PFSK-1 (cell line): ENCODE data around the gene TRIM7.
A peak's percentile ranks its signal among the peaks of the same experiment; 100 is the strongest.

ENCODE experiments used
- FOXP2 ChIP-seq: optimal IDR thresholded peaks from 2 replicates; pipeline ENCODE3; 2011; ENCODE audit warnings: borderline replicate concordance, control low read depth, inconsistent platforms; ENCODE audit not compliant: insufficient read depth; ENCODE audit errors: extremely low read length, extremely low read depth
- POLR2AphosphoS5 ChIP-seq: IDR thresholded peaks from 2 replicates; pipeline ENCODE4 v1.6.1; 2012; ENCODE audit warnings: low read depth, mild to moderate bottlenecking, control low read depth, low read length, moderate library complexity
- SIN3A ChIP-seq: IDR thresholded peaks from 2 replicates; pipeline ENCODE4 v1.6.1; 2012; ENCODE audit warnings: mild to moderate bottlenecking, low read length, moderate library complexity, borderline replicate concordance; ENCODE audit not compliant: insufficient read depth
- TAF1 ChIP-seq: IDR thresholded peaks from 2 replicates; pipeline ENCODE4 v1.6.1; 2012; ENCODE audit warnings: low read length, control low read depth, borderline replicate concordance; ENCODE audit not compliant: insufficient read depth
- TF ChIP-seq, protein P1 (sequence below), 2 experiments: IDR thresholded peaks; 2 replicates each; pipeline versions ENCODE4 v1.6.1 to v1.8.0; 2011 to 2012; ENCODE audit warnings: low read depth in 2 of 2, low read length in 2 of 2, control low read depth in 1 of 2, inconsistent platforms in 1 of 2, mild to moderate bottlenecking in 1 of 2, moderate library complexity in 1 of 2; ENCODE audit not compliant: insufficient read depth in 1 of 2

Gene TRIM7

DNA sequence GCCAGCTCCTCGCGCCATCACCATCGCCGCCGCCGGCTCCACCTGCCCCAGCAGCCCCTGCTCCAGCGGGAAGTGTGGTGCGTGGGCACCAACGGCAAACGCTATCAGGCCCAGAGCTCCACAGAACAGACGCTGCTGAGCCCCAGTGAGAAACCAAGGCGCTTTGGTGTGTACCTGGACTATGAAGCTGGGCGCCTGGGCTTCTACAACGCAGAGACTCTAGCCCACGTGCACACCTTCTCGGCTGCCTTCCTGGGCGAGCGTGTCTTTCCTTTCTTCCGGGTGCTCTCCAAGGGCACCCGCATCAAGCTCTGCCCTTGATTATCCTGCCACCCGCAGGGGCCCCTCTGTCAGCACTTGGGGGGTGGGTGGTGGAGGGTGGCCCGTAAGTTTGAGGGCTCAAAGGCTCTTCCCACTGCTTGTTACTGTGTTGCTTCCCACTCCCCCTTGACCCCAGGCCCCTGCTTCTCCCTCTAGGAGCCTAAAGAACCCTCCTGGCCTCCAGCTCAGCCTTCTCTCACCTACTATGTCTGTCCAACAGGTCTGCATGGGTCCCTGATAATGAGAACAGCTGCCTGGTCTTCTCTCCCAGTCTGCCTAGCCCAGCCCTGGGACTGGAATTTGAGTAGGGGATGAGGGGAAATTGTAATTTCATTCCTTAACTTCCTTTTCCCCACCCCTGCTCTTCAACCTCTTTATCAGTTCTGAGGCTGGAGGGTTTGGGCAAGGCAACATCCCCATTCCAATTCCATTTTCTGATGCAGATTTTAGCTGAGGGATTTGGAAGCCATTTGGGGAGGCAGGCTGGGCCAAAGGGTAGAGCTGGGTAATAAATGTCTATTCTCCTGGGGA is 29.7 kb upstream of the TRIM7 start:
- TF ChIP-seq FOXP2 (no peak), POLR2AphosphoS5 (peak; percentile 65)
- TF ChIP-seq, protein P1, sequence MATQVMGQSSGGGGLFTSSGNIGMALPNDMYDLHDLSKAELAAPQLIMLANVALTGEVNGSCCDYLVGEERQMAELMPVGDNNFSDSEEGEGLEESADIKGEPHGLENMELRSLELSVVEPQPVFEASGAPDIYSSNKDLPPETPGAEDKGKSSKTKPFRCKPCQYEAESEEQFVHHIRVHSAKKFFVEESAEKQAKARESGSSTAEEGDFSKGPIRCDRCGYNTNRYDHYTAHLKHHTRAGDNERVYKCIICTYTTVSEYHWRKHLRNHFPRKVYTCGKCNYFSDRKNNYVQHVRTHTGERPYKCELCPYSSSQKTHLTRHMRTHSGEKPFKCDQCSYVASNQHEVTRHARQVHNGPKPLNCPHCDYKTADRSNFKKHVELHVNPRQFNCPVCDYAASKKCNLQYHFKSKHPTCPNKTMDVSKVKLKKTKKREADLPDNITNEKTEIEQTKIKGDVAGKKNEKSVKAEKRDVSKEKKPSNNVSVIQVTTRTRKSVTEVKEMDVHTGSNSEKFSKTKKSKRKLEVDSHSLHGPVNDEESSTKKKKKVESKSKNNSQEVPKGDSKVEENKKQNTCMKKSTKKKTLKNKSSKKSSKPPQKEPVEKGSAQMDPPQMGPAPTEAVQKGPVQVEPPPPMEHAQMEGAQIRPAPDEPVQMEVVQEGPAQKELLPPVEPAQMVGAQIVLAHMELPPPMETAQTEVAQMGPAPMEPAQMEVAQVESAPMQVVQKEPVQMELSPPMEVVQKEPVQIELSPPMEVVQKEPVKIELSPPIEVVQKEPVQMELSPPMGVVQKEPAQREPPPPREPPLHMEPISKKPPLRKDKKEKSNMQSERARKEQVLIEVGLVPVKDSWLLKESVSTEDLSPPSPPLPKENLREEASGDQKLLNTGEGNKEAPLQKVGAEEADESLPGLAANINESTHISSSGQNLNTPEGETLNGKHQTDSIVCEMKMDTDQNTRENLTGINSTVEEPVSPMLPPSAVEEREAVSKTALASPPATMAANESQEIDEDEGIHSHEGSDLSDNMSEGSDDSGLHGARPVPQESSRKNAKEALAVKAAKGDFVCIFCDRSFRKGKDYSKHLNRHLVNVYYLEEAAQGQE (IDR thresholded peaks at IDR 0.05; ENCODE audit: insufficient read depth in 1 of 2, low read depth in 2 of 2, low read length in 2 of 2), result no peak

DNA sequence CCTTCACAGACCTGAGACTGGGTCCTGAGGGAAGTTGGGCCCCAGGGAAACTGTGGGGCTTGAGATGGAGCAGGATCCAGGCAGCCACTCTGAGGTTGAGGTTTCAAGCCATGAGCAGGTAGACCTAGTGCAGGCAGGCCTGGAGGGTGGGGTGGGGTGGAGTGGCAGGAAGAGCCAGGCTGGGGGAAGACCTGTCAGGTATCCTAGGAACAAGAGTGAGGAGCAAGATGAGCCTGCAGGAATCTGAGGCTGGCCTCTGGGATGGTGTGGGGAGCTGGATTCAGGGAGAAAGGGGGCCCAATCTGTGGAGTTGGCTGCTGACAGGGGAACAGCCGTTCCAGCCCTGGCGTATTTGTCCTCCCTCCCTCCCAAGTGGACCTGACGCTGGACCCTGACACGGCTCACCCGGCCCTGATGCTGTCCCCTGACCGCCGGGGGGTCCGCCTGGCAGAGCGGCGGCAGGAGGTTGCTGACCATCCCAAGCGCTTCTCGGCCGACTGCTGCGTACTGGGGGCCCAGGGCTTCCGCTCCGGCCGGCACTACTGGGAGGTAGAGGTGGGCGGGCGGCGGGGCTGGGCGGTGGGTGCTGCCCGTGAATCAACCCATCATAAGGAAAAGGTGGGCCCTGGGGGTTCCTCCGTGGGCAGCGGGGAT is 28.9 kb upstream of the TRIM7 start:
- TF ChIP-seq, protein P1 (IDR thresholded peaks at IDR 0.05; ENCODE audit: insufficient read depth in 1 of 2, low read depth in 2 of 2, low read length in 2 of 2), result no peak
- no peak for TF ChIP-seq TAF1
- TF ChIP-seq FOXP2, result no peak
- TF ChIP-seq SIN3A, result no peak

- TF ChIP-seq TAF1 (no peak), SIN3A (no peak), FOXP2 (no peak), POLR2AphosphoS5 (no peak)
- TF ChIP-seq, protein P1 (IDR thresholded peaks at IDR 0.05; ENCODE audit: insufficient read depth in 1 of 2, low read depth in 2 of 2, low read length in 2 of 2), result no peak
These were observed 28.2 kb upstream of the TRIM7 start for GRCh38 chr5:181233088-181233800.

- TF ChIP-seq FOXP2, result no peak
- TF ChIP-seq, protein P1 (IDR thresholded peaks at IDR 0.05; ENCODE audit: insufficient read depth in 1 of 2, low read depth in 2 of 2, low read length in 2 of 2), result no peak
- no peak for TF ChIP-seq SIN3A
- TF ChIP-seq POLR2AphosphoS5, result no peak
- TF ChIP-seq TAF1, result no peak
These were observed 27.6 kb upstream of the TRIM7 start for GRCh38 chr5:181232593-181232992.
